Right lobe of liver (tissue), 6 donors: Measurements from ENCODE around the gene NFATC1. TPM values are rescaled to one million over a fixed set of nuclear protein-coding genes. Genes with fewer than 3 reads are reported as not detected.

Experiments
- ATAC-seq, 4 donors: fragments of 200-7000 bp; cut with Tn5 transposase; one replicate each; pipeline ENCODE4 v1.9.1; 2020; ENCODE audit warnings: mild to moderate bottlenecking in 4 of 4, moderate library complexity in 4 of 4
- DNase-seq, 3 donors: peaks; one replicate each; pipeline ENCODE4 v3.0.0-alpha.2; 2020
- H3K27ac ChIP-seq, 3 donors: fragments of 200-600 bp; one replicate each; pipeline ENCODE4 v1.8.0; 2022
- H3K27me3 ChIP-seq, 2 donors: fragments of 200-600 bp; one replicate each; pipeline ENCODE4 v1.8.0; 2022
- H3K36me3 ChIP-seq, 4 donors: fragments of 200-600 bp; sonication (generic) in 1 of 4; one replicate each; pipeline versions ENCODE4 v1.5.1 to v1.8.0; 2017 to 2022; ENCODE audit warnings: control low read depth in 1 of 4
- H3K4me1 ChIP-seq, 4 donors: fragments of 200-600 bp; sonication (generic) in 1 of 4; one replicate each; pipeline versions ENCODE4 v1.5.1 to v1.8.0; 2017 to 2022; ENCODE audit warnings: control low read depth in 1 of 4
- H3K4me3 ChIP-seq, 3 donors: fragments of 200-600 bp; one replicate each; pipeline ENCODE4 v1.8.0; 2022
- H3K9me3 ChIP-seq, 4 donors: fragments of 200-600 bp; sonication (generic) in 1 of 4; one replicate each; pipeline versions ENCODE4 v1.5.1 to v1.8.0; 2017 to 2022; ENCODE audit warnings: control low read depth in 1 of 4
- CTCF ChIP-seq, 4 donors: fragments of 200-600 bp in 3 of 4; fragments of 450-650 bp in 1 of 4; IDR thresholded peaks; one replicate each; pipeline versions ENCODE4 v1.5.1 to v1.8.0; 2016 to 2022; ENCODE audit warnings: antibody characterized with exemption in 4 of 4, mild to moderate bottlenecking in 2 of 4
- POLR2A ChIP-seq: fragments of 450-650 bp; IDR thresholded peaks from one replicate; pipeline ENCODE4 v1.6.1; 2017; ENCODE audit warnings: antibody characterized with exemption, mild to moderate bottlenecking
- WGBS: methylation state at CpG from one replicate; pipeline ENCODE4 v1.1.6; 2018; ENCODE audit warnings: low coverage, low lambda C conversion rate; ENCODE audit not compliant: insufficient coverage; ENCODE audit errors: missing lambda C conversion rate; 5-methylcytosine and 5-hydroxymethylcytosine counted together
- intact Hi-C, 2 donors: fragments of 100-400 bp; cut with DNase I; formaldehyde crosslinking; loops; one replicate each; pipeline versions ENCODE4 v1.11.2 to v1.14.1; 2022
- total RNA-seq, 6 experiments: library from RNA; depleted of rRNA in 2 of 6; stranded (reverse); fragments of >200 nt in 2 of 6; fragmentation: NEBNext Ultra II Directional in 3 of 6; extraction: Animal tissue kit (Norgen Biotek cat#: 25700) in 3 of 6; gene quantifications; one replicate each; pipeline versions ENCODE4 v1.1.0 to v1.2.4, GENCODE V29; 2016 to 2023
- donor health status: DM: no; HTN: yes; CAD: no.
- donor health status: DM: no; HTN: no; CAD: no.
- donor health status: DM: no; HTN: no; CAD: no.
- donor health status: DM: no; HTN: yes; CAD: no.
- donor health status: DM: no; HTN: yes; CAD: no.

Gene NFATC1
- total RNA-seq, 6 experiments from 2014 or later, result 1.00 to 4.3 (median 2.9) TPM

DNA sequence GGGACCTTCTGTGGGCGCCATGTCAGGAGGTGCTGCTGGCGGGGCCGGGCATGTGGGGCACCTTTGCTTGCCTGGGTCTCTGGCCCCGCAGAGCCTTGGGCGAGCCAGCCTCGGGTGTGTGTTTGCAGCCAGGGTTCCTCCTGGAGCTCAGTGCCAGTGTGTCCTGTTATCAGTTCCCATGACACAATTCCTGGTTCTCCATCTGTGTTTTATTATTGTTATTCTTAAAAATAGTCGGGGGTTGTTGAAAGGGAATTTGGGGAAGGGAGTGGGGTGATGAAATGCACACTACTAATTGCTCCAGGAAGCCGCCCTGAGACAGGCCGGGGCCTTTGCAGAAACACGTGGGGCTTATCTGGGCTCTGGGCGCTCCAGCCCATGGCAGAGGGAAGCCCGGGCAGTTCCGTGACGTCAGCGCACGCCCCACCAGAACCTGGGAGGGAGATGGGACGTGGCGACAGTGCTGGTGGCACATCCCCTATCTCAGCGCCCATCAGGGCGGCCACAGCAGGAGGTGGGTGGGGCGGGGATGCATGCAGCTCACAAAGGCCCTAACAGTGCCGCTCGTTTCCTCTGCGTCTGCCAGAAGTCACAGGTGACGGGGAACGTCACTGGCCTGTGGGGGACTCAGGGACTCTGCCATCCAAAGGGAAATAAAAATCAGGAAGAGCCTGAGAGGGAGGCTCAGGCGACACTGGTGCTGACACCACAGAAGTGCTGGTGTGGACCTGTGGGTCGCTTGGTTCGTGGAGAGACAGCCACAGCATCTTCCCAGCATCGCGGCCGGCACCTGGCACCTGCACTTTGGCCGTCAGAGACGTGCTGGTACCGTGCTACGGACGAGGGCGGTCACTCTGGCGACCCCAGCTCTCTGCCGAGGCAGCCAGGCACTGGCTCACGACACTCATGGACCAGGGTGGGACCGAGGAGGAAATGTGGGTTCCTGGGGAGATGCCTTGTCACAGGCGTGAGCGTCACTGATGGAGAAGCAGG, 131.0 kb downstream of the NFATC1 start:
- Histone ChIP-seq H3K9me3 (no peaks in the 10 kb centered on the region), H3K27ac (no peak overlapping the region), H3K4me3 (no peak overlapping the region), H3K4me1 (no peaks in the 10 kb centered on the region), H3K36me3 (no peaks in the 10 kb centered on the region), H3K27me3 (no peaks in the 10 kb centered on the region)
- no peak for TF ChIP-seq CTCF (IDR thresholded peaks at IDR 0.05)
- DNase-seq (peak in 2 of 3 donors; percentile 42 to 58), ATAC-seq (peak in 1 of 4 donors; percentile 19)
- WGBS, result 75% methylated on average over 13 of the region's 44 CpGs
- intact Hi-C loops, result loop anchor here (5.0 kb wide), 1 partner anchor 144 kb away; no protein-coding TSS in a partner anchor

GRCh38 chr18:79527656-79528315, 132.1 kb downstream of the NFATC1 start:
- no peak overlapping the region for H3K27ac ChIP-seq
- ATAC-seq (no peak), DNase-seq (peak in 1 of 3 donors; percentile 23)
- H3K36me3 ChIP-seq, result no peaks in the 10 kb centered on the region
- no peaks in the 10 kb centered on the region for H3K4me1 ChIP-seq
- intact Hi-C loops, result loop anchor here (5.0 kb wide), 1 partner anchor 145 kb away; no protein-coding TSS in a partner anchor
- H3K27me3 ChIP-seq, result no peaks in the 10 kb centered on the region
- H3K4me3 ChIP-seq, result no peak overlapping the region
- no peak for TF ChIP-seq CTCF (IDR thresholded peaks at IDR 0.05)
- TF ChIP-seq POLR2A, result no peak
- H3K9me3 ChIP-seq, result no peaks in the 10 kb centered on the region
- WGBS, result 84% methylated on average over 10 of the region's 16 CpGs

- no peaks in the 10 kb centered on the region for H3K27me3 ChIP-seq
- WGBS, result 91% methylated on average over 12 of the region's 17 CpGs
- H3K4me1 ChIP-seq, result no peaks in the 10 kb centered on the region
- intact Hi-C loops, result loop anchor here (5.0 kb wide), 1 partner anchor 146 kb away; no protein-coding TSS in a partner anchor
- ATAC-seq, result no peak
- H3K27ac ChIP-seq, result no peak overlapping the region
- H3K9me3 ChIP-seq, result no peaks in the 10 kb centered on the region
- H3K36me3 ChIP-seq, result no peaks in the 10 kb centered on the region
- no peak for TF ChIP-seq POLR2A
- no peak for TF ChIP-seq CTCF (IDR thresholded peaks at IDR 0.05)
- DNase-seq, result peak in 2 of 3 donors; percentile 28 to 29
- H3K4me3 ChIP-seq, result no peak overlapping the region
Measured at GRCh38 chr18:79528316-79528695, 132.6 kb downstream of the NFATC1 start.

DNA sequence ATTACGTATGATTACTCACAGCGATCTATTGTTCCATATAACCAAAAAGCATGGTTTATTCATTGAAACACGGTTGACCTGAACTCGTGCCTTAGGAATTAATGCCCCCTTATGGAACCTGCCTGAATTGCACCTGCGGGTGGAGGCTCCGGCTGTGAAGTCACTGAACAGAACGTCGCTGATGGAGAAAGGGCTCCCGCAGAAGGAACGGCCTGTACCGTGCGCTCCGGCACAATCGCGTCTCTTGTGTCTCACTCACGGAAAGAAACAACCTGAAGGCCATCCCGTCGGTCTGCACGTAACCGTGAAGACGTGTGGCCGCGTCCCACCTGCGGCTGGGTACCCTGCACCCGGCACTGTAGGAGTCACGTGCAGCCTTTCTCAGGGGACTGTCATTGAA, 133.1 kb downstream of the NFATC1 start:
- 31% methylated on average over 14 of the region's 26 CpGs for WGBS
- peak in 2 of 3 donors; percentile 55 to 68 for DNase-seq
- Histone ChIP-seq H3K36me3 (no peaks in the 10 kb centered on the region), H3K27me3 (no peaks in the 10 kb centered on the region), H3K4me1 (no peaks in the 10 kb centered on the region), H3K4me3 (no peak overlapping the region), H3K27ac (no peak overlapping the region), H3K9me3 (no peaks in the 10 kb centered on the region)
- intact Hi-C loops, result loop anchor here (5.0 kb wide), 1 partner anchor 147 kb away; no protein-coding TSS in a partner anchor
- peak; percentile 75 to 82 (median 76) for TF ChIP-seq CTCF (IDR thresholded peaks at IDR 0.05)
- no peak for TF ChIP-seq POLR2A
- peak; percentile 63 to 87 (median 74) for ATAC-seq
